HG03025 (cell line): ENCODE measurements around the gene HLF.

Experiments used
- ATAC-seq: cut with Tn5 transposase; IDR thresholded peaks from one replicate; pipeline ENCODE4 v1.9.1; 2021; ENCODE audit warnings: mild to moderate bottlenecking, moderate library complexity; ENCODE audit not compliant: unreplicated experiment, low FRiP score

Gene HLF

DNA sequence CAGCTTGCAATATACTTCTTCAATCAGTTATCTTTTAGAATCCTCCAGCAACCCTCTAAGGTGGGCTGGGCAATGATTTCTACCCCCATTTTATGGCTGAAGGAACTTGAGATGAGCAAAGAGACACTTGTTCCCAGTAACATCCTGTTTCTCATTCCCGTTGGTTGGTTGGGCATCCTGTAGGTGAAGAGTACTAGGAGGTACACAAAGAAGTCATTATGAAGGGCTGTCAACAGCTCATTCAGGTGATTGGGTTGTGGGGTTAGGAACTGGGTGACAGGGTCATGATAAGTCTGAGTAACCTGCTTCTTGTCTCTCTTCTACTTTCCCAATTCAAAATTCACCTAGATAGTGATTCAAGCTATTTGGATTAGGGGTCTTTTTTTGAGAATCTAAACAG is 80.4 kb downstream of the HLF start:
- no peak for ATAC-seq

DNA sequence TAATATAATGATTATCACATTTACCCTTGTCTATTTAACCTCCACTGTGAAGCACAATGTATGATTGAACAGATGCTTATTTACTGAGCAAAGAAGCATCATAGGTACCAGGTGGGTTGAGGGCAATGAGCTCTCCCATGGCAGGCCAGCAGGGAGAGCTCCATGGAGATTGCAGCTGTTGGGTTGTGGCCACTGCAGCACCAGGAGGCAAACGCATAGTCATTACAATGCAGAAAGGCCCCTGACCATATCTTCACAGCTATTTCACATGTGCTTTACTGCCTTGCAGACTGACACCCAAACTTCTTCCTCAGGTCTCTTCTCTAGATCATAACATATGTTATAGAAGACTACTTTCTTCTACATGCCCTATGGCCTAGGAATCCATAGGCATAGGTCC is 81.9 kb downstream of the HLF start:
- no peak for ATAC-seq

DNA sequence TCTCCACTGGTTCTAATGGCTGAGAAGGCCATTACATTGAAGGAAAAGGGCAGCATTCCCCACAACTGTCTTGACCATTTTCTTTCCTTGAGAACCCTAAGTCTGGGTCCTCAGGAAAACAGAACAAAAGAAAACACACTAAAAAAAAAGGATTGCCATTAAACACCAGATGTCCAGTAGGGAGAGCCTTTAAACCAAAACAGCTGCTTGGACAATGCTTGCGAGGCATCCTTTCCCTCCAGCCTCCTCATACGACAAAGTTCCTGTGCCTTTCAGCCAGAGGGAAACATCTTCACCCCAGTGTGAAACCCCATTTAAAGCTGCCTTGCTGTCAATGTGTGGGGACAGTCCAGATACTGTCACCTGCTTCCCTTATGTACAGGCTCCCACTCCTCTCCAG is 82.6 kb downstream of the HLF start:
- ATAC-seq = no peak

DNA sequence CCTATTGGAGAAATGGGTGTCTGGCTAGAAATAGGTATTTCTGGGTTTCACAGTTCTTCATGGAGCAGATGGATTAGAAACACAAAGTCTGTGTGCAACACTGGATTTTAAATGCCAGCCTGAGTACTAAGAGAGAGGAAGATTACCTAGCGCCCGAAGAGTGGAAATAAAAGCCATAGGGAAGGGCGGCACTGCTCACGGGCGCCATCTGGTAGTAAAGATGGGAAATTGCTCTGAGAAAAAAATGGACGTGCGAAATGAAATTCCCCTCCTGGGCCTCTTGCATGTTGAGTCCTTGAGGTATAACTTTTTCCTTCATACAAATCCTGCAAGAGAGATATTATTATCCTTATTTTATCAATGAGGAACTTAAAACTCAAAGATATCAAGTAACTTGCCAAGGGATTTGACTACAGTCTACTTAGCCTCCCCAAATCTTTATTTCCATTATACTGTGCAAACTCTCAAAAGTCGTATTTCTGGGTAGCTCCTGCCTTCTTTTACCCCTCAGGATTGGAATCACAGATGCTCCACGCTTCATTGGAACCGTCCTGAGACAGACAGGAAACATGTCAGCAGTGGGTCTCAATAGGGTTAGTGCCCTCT is 84.1 kb downstream of the HLF start:
- ATAC-seq = no peak

DNA sequence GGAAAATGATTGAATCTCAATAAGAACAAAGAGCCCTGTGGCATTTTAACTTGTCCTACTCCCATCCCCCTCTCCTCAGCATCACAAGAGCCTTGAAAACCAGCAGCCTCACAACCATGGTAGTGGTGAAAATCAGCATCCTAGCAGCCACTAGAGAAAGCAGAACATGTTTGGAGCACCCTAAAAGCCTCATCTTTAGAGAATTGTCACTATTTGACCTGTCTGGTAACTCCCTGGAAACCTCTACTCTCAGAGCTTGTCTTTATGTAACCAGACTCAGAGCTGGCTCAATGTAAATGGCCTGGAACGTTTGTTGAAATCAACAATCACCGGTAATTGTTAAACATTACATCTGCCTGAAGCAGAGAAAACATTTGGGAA is 86.1 kb downstream of the HLF start:
- ATAC-seq = no peak

DNA sequence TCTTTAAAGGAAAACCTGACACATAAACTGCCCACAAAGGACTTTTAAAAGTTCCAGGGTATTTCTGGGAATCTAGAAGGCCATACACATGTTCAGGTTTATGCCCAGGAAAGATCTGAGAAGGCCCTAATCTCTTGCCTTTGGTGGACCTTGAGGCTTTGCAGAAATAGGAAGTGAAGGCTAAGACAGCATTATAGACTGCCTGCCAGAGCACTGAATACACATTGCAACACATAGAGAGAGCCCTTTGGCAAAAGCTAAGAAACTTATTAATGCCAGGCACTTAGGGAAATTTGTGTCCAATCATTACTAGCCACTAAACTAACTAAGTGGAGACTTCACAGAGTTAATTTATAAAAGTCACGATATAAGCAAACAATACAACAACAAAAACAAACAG is 86.5 kb downstream of the HLF start:
- no peak for ATAC-seq

GRCh38 chr17:55354010-55354409 is 89.2 kb downstream of the HLF start:
- no peak for ATAC-seq

DNA sequence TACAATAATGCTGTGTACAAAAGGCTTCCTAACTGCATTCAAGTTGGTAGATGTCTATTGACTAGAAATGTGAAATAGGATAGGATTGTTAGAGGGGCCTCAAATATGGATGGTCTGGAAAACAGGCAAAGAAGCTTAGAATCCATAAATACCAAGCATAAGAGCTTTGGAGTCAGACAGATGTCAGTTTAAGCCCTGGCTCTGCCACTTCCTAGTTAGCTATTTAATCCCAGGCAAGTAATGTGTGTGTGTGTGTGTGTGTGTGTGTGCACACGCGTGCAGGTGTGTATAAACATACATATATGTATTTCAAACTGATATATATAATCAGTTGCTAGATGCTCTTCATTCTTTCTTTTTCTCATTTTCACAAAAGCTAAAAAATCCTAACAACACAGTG is 90.2 kb downstream of the HLF start:
- ATAC-seq = no peak

GRCh38 chr17:55356434-55357328 is 91.9 kb downstream of the HLF start:
- ATAC-seq = peak; percentile 89

GRCh38 chr17:55360971-55361370 is 96.2 kb downstream of the HLF start:
- no peak for ATAC-seq

GRCh38 chr17:55363033-55363432 is 98.3 kb downstream of the HLF start:
- ATAC-seq = no peak

DNA sequence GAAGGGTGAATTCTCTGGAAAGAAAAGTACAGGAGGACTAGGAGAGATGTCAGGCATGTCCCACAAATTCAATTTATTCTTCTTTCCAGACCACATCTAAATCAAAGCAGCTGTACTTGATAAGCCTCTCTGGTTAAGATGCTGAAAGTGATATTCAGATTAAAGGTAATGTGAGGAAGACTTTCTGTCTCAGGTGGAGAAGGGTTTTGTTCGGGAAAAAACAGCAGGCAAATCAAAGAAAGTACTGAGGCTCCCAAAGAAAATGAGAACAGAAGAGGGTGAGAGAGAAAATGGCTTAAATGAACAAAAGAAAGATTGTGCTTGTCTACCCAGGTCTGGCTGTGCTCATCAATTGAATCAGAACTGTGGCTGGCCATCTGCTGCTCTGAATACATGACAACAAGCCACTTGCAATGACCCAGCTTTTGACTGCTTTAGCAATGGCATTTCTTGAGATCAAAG is 101.3 kb downstream of the HLF start:
- ATAC-seq = no peak

GRCh38 chr17:55368706-55369105 is 103.9 kb downstream of the HLF start:
- no peak for ATAC-seq
